Umbilical cord (tissue), 2 donors: Measurements from ENCODE around the gene XPO4. TPM values are rescaled to one million over a fixed set of nuclear protein-coding genes. Genes with fewer than 3 reads are reported as not detected.

Source experiments
- DNase-seq: peaks from one replicate; pipeline ENCODE4 v3.0.0-alpha.2; 2015; ENCODE audit warnings: low spot score
- total RNA-seq: library from RNA; depleted of rRNA; stranded (reverse); fragments of >200 nt; gene quantifications from one replicate; pipeline ENCODE4 v1.2.3, GENCODE V29; 2014; ENCODE audit warnings: low replicate concordance; ENCODE audit not compliant: insufficient read depth

The XPO4 gene
- total RNA-seq, 1 donor from 2014 or later = 14.4 TPM

GRCh38 chr13:20828539-20829364 is 73.8 kb downstream of the XPO4 start:
- DNase-seq = peak; percentile 71

GRCh38 chr13:20826843-20827560 is 75.5 kb downstream of the XPO4 start:
- no peak for DNase-seq

GRCh38 chr13:20826301-20826700 is 76.2 kb downstream of the XPO4 start:
- DNase-seq = no peak

GRCh38 chr13:20825477-20825875 is 77.1 kb downstream of the XPO4 start:
- DNase-seq = peak; percentile 42

- peak; percentile 82 for DNase-seq
Observed at GRCh38 chr13:20824762-20825476, 77.6 kb downstream of the XPO4 start.

- no peak for DNase-seq
Observed at GRCh38 chr13:20823071-20823470, 79.5 kb downstream of the XPO4 start.

- no peak for DNase-seq
Observed at GRCh38 chr13:20822406-20822805, 80.1 kb downstream of the XPO4 start.

- DNase-seq = no peak
Observed at GRCh38 chr13:20819715-20820114, 82.8 kb downstream of the XPO4 start.

GRCh38 chr13:20815464-20815863 is 87.1 kb downstream of the XPO4 start:
- no peak for DNase-seq

GRCh38 chr13:20814224-20814910 is 88.2 kb downstream of the XPO4 start:
- peak; percentile 91 for DNase-seq

- DNase-seq = no peak
Observed at GRCh38 chr13:20812890-20813289, 89.7 kb downstream of the XPO4 start.

- no peak for DNase-seq
Observed at GRCh38 chr13:20810808-20811207, 91.7 kb downstream of the XPO4 start.

GRCh38 chr13:20808874-20809273 is 93.7 kb downstream of the XPO4 start:
- DNase-seq = no peak

- DNase-seq = no peak
Observed at GRCh38 chr13:20803180-20803965, 99.2 kb downstream of the XPO4 start.

- no peak for DNase-seq
Observed at GRCh38 chr13:20801707-20802106, 100.8 kb downstream of the XPO4 start.

GRCh38 chr13:20799726-20800416 is 102.7 kb downstream of the XPO4 start:
- DNase-seq = no peak

- no peak for DNase-seq
Observed at GRCh38 chr13:20798027-20798426, 104.5 kb downstream of the XPO4 start.

- no peak for DNase-seq
Observed at GRCh38 chr13:20796791-20797508, 105.6 kb downstream of the XPO4 start.

GRCh38 chr13:20789665-20790064 is 112.9 kb downstream of the XPO4 start:
- DNase-seq = no peak

- DNase-seq = no peak
Observed at GRCh38 chr13:20788312-20788711, 114.2 kb downstream of the XPO4 start.
